Ovary (tissue), 9 donors: ENCODE measurements around the gene ANK3. TPM values are rescaled to one million over a fixed set of nuclear protein-coding genes. Genes with fewer than 3 reads are reported as not detected.
"Not testable (repeated sequence)": the region's sequence is repeated elsewhere in the genome, so short reads cannot be mapped to it uniquely, and the experiment has no call there.

Source experiments
- DNase-seq, 5 donors: peaks; one replicate each; pipeline ENCODE4 v3.0.0-alpha.2; 2019 to 2020
- H3K27ac ChIP-seq, 2 donors: fragments of 200-600 bp; one replicate each; pipeline versions ENCODE4 v1.5.1 to v1.8.0; 2019 to 2022
- H3K27me3 ChIP-seq: fragments of 200-600 bp; one replicate; pipeline ENCODE4 v1.8.0; 2022
- H3K36me3 ChIP-seq: fragments of 200-600 bp; sonication (generic); one replicate; pipeline ENCODE4 v1.5.1; 2019
- H3K4me1 ChIP-seq: one replicate; pipeline ENCODE4 v1.8.1; 2013; ENCODE audit warnings: mild to moderate bottlenecking, moderate library complexity; ENCODE audit not compliant: insufficient read depth
- H3K4me3 ChIP-seq: fragments of 200-600 bp; sonication (generic); one replicate; pipeline ENCODE4 v1.5.1; 2017
- H3K9me3 ChIP-seq, 2 donors: fragments of 200-600 bp in 1 of 2; sonication (generic) in 1 of 2; one replicate each; pipeline versions ENCODE4 v1.5.1 to v1.8.1; 2013 to 2019; ENCODE audit warnings: mild to moderate bottlenecking in 1 of 2, moderate library complexity in 1 of 2
- CTCF ChIP-seq, 3 donors: fragments of 450-650 bp in 2 of 3; fragments of 200-600 bp in 1 of 3; IDR thresholded peaks; one replicate each; pipeline versions ENCODE4 v1.5.1 to v1.8.0; 2016 to 2022; ENCODE audit warnings: antibody characterized with exemption in 3 of 3, mild to moderate bottlenecking in 1 of 3
- EP300 ChIP-seq: sonication (generic); formaldehyde crosslinking; IDR thresholded peaks from one replicate; pipeline ENCODE4 v1.6.1; 2017; ENCODE audit warnings: antibody characterized with exemption
- POLR2A ChIP-seq: fragments of 450-650 bp; IDR thresholded peaks from one replicate; pipeline ENCODE4 v1.6.1; 2017; ENCODE audit warnings: antibody characterized with exemption, mild to moderate bottlenecking, moderate library complexity
- WGBS, 3 donors: extraction: QIAGEN DNeasy Blood & Tissue Kit in 1 of 3; methylation state at CpG; one replicate each; pipeline versions ENCODE4 v1.1.5 to v1.1.7; 2013 to 2017; 5-methylcytosine and 5-hydroxymethylcytosine counted together
- intact Hi-C, 4 donors: fragments of 100-400 bp; cut with DNase I; formaldehyde crosslinking; loops; one replicate each; pipeline versions ENCODE4 v1.11.0 to v1.15.1; 2022 to 2023
- polyA plus RNA-seq, 2 donors: library from polyadenylated mRNA; stranded (reverse); fragments of 200-250 nt in 1 of 2; fragments of 350-450 nt in 1 of 2; fragmentation: Illumina TruSeq in 1 of 2; extraction: RNeasy Lipid Tissue Mini Kit (QIAGEN cat#74804) in 1 of 2; gene quantifications; one replicate each; pipeline ENCODE4 v1.2.3, GENCODE V29; 2013 to 2014
- total RNA-seq, 7 donors: library from RNA; depleted of rRNA in 2 of 7; stranded (reverse); fragments of >200 nt in 2 of 7; fragmentation: NEBNext Ultra II Directional in 3 of 7; extraction: Animal tissue kit (Norgen Biotek cat#: 25700) in 3 of 7; gene quantifications; one replicate each; pipeline versions ENCODE4 v1.1.0 to v1.2.4, GENCODE V29; 2016 to 2023
- donor health status: DM: no; HTN: no; CAD: no; lungs with moderate emphysema.
- donor health status: DM: no; HTN: no; CAD: no.
- donor health status: Bipolar disorder and iron deficiency.
- donor health status: DM: yes; HTN: yes; CAD: no.
- donor health status: DM: no; HTN: no; CAD: no.
- donor health status: DM: yes; HTN: yes; CAD: no.

Gene ANK3
- total and polyA plus RNA-seq, 9 donors, result 11.4 to 74.1 (median 28.3) TPM

- Histone ChIP-seq H3K9me3 (no peaks in the 10 kb centered on the region), H3K4me3 (no peak overlapping the region), H3K27me3 (no peaks in the 10 kb centered on the region), H3K27ac (peak overlapping the region in 1 of 2 donors; percentile 12), H3K4me1 (peaks cover 7% of the 10 kb centered on the region), H3K36me3 (no peaks in the 10 kb centered on the region)
- TF ChIP-seq POLR2A (no peak), CTCF (IDR thresholded peaks at IDR 0.05) (no peak), EP300 (no peak)
- WGBS, 3 donors, result 20 to 46% (median 32%) methylated on average over 8 of the region's 8 CpGs
- intact Hi-C loops, result no loop called here
- no peak for DNase-seq
These were observed 96.7 kb downstream of the ANK3 start for GRCh38 chr10:60292998-60293397.

- WGBS, 3 donors, result 30 to 37% (median 31%) methylated on average over 6 of the region's 6 CpGs
- H3K9me3 ChIP-seq, H3K27me3 ChIP-seq, H3K4me1 ChIP-seq, H3K36me3 ChIP-seq, intact Hi-C loops, H3K4me3 ChIP-seq: not testable (repeated sequence)
- peak in 1 of 5 donors; percentile 26 for DNase-seq
- peak overlapping the region in 1 of 2 donors; percentile 12 for H3K27ac ChIP-seq
These were observed 97.1 kb downstream of the ANK3 start for GRCh38 chr10:60292536-60292935.

GRCh38 chr10:60291344-60291930 lies 98.2 kb downstream of the ANK3 start:
- TF ChIP-seq POLR2A (no peak), EP300 (no peak), CTCF (IDR thresholded peaks at IDR 0.05) (no peak)
- Histone ChIP-seq H3K4me3 (no peak overlapping the region), H3K4me1 (peaks cover 9% of the 10 kb centered on the region), H3K9me3 (no peaks in the 10 kb centered on the region), H3K36me3 (no peaks in the 10 kb centered on the region), H3K27ac (no peak overlapping the region), H3K27me3 (no peaks in the 10 kb centered on the region)
- intact Hi-C loops, result no loop called here
- WGBS, 3 donors, result 84 to 89% (median 87%) methylated on average over 5 of the region's 5 CpGs
- DNase-seq, result no peak

- intact Hi-C loops, result no loop called here
- Histone ChIP-seq H3K27me3 (no peaks in the 10 kb centered on the region), H3K4me3 (no peak overlapping the region), H3K9me3 (no peaks in the 10 kb centered on the region), H3K36me3 (no peaks in the 10 kb centered on the region), H3K4me1 (peaks cover 9% of the 10 kb centered on the region), H3K27ac (no peak overlapping the region)
- no peak for DNase-seq
- TF ChIP-seq POLR2A, result no peak
- TF ChIP-seq CTCF (IDR thresholded peaks at IDR 0.05), result no peak
- no peak for TF ChIP-seq EP300
These were observed 99.1 kb downstream of the ANK3 start for GRCh38 chr10:60290558-60290957.

GRCh38 chr10:60289800-60290199 lies 99.9 kb downstream of the ANK3 start:
- H3K27me3 ChIP-seq, result no peaks in the 10 kb centered on the region
- H3K4me3 ChIP-seq, result no peak overlapping the region
- H3K27ac ChIP-seq, result no peak overlapping the region
- peaks cover 9% of the 10 kb centered on the region for H3K4me1 ChIP-seq
- 72 to 83% (median 79%) methylated on average over 9 of the region's 9 CpGs for WGBS, 3 donors
- H3K9me3 ChIP-seq, result no peaks in the 10 kb centered on the region
- TF ChIP-seq CTCF (IDR thresholded peaks at IDR 0.05), result no peak
- TF ChIP-seq POLR2A, result no peak
- no peak for TF ChIP-seq EP300
- no peak for DNase-seq
- no peaks in the 10 kb centered on the region for H3K36me3 ChIP-seq
- intact Hi-C loops, result no loop called here
